ENCODE results near the gene S100A6.

- TF ChIP-seq CTCF (IDR thresholded peaks at IDR 0.05) (no peak), POLR2AphosphoS5 (IDR thresholded peaks at IDR 0.05) (no peak)
Measured at GRCh38 chr1:153570874-153571273, 35.1 kb upstream of the S100A6 start.
